Measurements from ENCODE around the gene FGFRL1.

DNA sequence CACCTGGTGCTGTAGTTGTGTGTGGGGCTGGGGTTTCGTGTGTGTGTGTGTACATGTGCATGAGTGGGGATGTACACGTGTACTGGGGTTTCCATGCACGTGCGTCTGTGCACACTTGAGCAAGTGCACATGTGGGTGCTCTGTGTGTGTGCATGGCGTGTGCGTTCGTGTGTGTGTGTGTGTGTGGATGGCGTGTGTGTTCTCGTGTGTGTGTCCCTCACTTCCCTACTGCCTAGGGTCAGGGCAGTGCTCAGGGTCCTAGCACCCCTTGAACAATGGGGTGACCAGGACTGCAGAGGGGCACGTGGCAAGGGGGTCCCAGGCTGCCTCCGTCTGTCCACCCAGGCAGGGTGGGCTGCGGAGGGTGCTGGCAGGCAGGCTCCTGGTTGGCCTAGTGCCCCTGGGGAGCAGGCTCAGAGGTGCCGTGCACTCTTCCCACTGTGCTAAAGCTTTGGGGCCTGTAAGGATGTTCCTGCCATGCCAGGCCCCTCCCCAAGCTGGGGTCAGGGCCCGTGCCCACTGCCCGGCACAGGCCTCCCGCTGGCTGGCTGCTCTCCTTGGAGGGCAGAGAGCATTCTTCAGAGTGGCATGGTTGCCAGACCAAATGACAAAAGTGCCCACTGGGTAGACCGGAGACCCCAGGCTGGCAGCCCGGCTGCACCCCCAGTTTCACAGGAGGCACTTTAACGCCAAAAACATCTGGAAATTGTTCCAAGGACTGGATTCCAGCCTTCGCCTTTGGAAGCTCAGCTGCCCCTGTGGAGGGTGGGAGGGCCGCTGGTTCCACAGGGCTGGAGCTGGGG is 29.1 kb downstream of the FGFRL1 start:
- TF ChIP-seq, protein P1, sequence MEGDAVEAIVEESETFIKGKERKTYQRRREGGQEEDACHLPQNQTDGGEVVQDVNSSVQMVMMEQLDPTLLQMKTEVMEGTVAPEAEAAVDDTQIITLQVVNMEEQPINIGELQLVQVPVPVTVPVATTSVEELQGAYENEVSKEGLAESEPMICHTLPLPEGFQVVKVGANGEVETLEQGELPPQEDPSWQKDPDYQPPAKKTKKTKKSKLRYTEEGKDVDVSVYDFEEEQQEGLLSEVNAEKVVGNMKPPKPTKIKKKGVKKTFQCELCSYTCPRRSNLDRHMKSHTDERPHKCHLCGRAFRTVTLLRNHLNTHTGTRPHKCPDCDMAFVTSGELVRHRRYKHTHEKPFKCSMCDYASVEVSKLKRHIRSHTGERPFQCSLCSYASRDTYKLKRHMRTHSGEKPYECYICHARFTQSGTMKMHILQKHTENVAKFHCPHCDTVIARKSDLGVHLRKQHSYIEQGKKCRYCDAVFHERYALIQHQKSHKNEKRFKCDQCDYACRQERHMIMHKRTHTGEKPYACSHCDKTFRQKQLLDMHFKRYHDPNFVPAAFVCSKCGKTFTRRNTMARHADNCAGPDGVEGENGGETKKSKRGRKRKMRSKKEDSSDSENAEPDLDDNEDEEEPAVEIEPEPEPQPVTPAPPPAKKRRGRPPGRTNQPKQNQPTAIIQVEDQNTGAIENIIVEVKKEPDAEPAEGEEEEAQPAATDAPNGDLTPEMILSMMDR (optimal IDR thresholded peaks at IDR 0.05 in 1 of 3, IDR thresholded peaks at IDR 0.05 in 1 of 3, conservative IDR thresholded peaks at IDR 0.05 in 1 of 3; ENCODE audit: extremely low read depth in 1 of 3, insufficient read depth in 2 of 3, low read length in 3 of 3), result no peak
- TF ChIP-seq EZH2 (IDR thresholded peaks at IDR 0.05; ENCODE audit: low read length), result no peak

Data from keratinocyte (primary cell).